NCI-H2029 (cell line): ENCODE measurements around the gene KIF3B.
"Not testable (repeated sequence)": the region's sequence is repeated elsewhere in the genome, so short reads cannot be mapped to it uniquely, and the experiment has no call there.

Experiments used
- DNase-seq: peaks from one replicate; lab custom pipeline; 2025; lab: John Stamatoyannopoulos, UW

The KIF3B gene

GRCh38 chr20:32277361-32278198 lies at the start of gene KIF3B:
Gene KIF3B, plus strand, starts transcription at chr20:32277651. Its CDS starts 32,127 bp downstream, at chr20:32309778.
- peak; percentile 90 for DNase-seq

GRCh38 chr20:32227744-32228688 lies 49.4 kb upstream of the KIF3B start:
- DNase-seq, result no peak

GRCh38 chr20:32229251-32229747 lies 48.2 kb upstream of the KIF3B start:
- no peak for DNase-seq

GRCh38 chr20:32230707-32231106 lies 46.7 kb upstream of the KIF3B start:
- DNase-seq, result no peak

- DNase-seq, result no peak
These were observed 46.2 kb upstream of the KIF3B start for GRCh38 chr20:32231245-32231644.

GRCh38 chr20:32231847-32232246 lies 45.6 kb upstream of the KIF3B start:
- no peak for DNase-seq

- DNase-seq, result no peak
These were observed 45.0 kb upstream of the KIF3B start for GRCh38 chr20:32232326-32232886.

GRCh38 chr20:32233286-32233685 lies 44.2 kb upstream of the KIF3B start:
- DNase-seq, result no peak

GRCh38 chr20:32234135-32234808 lies 43.2 kb upstream of the KIF3B start:
- no peak for DNase-seq

- DNase-seq, result no peak
These were observed 42.0 kb upstream of the KIF3B start for GRCh38 chr20:32235331-32236047.

- DNase-seq, result no peak
These were observed 41.4 kb upstream of the KIF3B start for GRCh38 chr20:32236048-32236533.

GRCh38 chr20:32236819-32237218 lies 40.6 kb upstream of the KIF3B start:
- DNase-seq, result no peak

- DNase-seq, result no peak
These were observed 40.0 kb upstream of the KIF3B start for GRCh38 chr20:32237419-32237818.

- no peak for DNase-seq
These were observed 38.7 kb upstream of the KIF3B start for GRCh38 chr20:32238483-32239425.

GRCh38 chr20:32240205-32240604 lies 37.2 kb upstream of the KIF3B start:
- DNase-seq, result no peak

GRCh38 chr20:32241807-32242206 lies 35.6 kb upstream of the KIF3B start:
- no peak for DNase-seq

- DNase-seq, result no peak
These were observed 33.2 kb upstream of the KIF3B start for GRCh38 chr20:32244150-32244823.

- no peak for DNase-seq
These were observed 32.5 kb upstream of the KIF3B start for GRCh38 chr20:32244959-32245358.

GRCh38 chr20:32246208-32246607 lies 31.2 kb upstream of the KIF3B start:
- DNase-seq, result not testable (repeated sequence)
